IPS DF 4.7 (cell line): ENCODE results near the gene ACOD1.
"Not testable (repeated sequence)": the region's sequence is repeated elsewhere in the genome, so short reads cannot be mapped to it uniquely, and the experiment has no call there.

ENCODE experiments used
- DNase-seq: peaks from one replicate; pipeline ENCODE4 v3.0.0-alpha.2; 2013; ENCODE audit warnings: low spot score; ENCODE audit errors: extremely low read depth

The ACOD1 gene

GRCh38 chr13:76948149-76948548, at the start of gene ACOD1:
Gene ACOD1 (plus strand): TSS chr13:76948511. CDS start chr13:76948559, 48 bp downstream.
- no peak for DNase-seq

DNA sequence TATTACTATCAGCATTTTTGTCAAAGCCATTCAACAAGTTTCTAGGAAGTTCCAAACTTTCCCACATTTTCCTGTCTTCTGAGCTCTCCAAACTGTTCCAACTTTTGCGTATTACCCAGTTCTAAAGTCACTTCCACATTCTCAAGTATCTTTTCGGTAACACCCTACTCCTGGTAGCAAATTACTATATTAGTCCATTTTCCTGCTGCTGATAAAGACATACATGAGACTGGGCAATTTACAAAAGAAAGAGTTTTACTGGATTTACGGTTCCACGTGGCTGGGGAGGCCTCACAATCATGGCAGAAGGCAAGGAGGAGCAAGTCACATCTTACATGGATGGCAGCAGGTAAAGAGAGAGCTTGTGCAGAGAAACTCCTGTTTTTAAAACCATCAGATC, 49.2 kb upstream of the ACOD1 start:
- DNase-seq, result not testable (repeated sequence)

DNA sequence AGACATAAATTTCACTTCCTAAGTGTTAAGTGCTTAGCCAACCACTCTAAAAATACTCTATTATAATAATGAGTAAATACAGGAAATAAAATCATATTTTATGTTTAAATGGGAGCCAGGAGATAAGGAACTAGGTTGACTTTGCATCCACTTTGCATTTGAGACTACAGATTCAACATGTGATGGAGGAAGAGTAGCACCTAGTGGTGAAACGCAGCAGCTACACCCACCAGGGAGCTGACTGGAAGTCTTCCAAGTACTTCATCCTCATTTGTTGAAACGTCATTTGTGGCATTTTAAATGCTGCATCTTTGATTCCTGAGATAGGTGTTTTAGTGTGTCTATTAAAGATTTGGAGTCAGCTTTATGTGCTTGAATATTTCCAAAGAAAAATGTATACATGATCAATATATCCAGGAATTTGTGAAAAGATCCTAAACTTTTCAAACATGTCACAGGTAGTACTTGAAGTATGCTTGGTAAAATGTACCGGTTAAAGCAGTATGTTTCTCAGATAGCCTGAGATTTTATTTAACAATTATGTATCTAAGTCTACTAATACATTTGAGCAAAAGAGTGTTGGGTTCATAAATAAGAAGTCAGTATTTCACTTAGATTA, 44.7 kb upstream of the ACOD1 start:
- DNase-seq, result no peak

GRCh38 chr13:76904507-76904906, 43.8 kb upstream of the ACOD1 start:
- no peak for DNase-seq

DNA sequence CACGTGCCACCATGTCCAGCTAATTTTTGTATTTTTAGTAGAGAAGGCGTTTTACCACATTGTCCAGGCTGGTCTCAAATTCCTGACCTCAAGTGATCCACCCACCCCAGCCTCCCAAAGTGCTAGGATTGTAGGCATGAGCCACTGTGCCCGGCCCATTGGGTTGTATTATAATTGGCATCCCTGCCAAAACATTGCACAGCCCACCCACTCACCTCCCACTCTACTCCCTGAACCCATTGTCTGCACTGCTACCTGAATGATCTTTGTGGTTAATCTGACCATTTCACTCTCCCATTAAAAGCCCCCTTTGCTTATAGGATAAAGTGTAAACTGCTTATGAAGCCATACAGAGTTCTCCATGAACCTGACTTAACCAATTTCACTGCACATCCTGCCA, 35.8 kb upstream of the ACOD1 start:
- no peak for DNase-seq

GRCh38 chr13:76913898-76914297, 34.4 kb upstream of the ACOD1 start:
- no peak for DNase-seq

DNA sequence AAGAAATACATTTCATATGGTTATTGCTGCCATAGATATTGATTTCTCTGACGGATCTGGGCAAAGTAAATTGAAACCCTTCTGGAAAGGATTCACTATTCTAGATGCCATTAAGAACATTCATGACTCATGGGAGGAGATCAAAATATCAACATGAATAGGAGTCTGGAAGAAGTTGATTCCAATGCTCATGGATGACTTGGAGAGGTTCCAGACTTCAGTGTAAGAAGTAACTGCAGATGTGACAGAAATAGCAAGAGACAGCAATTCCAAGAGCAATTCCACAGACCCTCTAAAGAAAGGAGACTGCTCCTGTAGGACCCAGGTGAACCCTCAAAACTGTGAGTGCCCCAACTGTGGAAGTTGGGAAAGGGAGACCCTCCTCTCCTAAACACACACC, 31.2 kb upstream of the ACOD1 start:
- no peak for DNase-seq

DNA sequence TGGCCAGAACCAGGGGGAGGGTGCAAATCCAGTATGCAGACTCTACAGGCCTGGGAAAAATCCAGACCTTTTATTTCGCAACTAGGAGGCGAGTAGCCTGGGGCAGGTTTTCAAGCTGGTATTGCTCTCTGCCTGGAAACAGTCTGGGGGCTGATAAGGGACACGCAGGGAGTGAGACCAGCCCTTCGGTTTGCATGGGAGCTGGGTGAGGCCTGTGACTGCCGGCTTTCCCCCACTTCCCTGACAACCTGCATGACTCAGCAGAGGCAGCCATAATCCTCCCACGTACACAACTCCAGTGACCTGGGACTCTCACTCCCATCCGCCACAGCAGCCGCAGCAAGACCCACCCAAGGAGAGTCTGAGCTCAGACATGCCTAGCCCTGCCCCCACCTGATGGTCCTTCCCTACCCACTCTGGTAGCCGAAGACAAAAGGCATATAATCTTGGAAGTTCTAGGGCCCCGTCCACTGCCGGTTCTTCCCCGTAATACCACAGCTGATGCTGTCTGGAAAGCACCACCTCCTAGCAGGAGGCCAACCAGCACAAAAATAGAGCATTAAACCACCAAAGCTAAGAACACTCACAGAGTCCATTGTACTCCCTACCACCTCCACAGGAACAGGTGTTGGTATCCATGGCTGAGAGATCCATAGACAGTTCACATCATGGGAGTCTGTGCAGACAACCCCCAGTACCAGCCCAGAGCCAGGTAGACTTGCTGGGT, 30.4 kb upstream of the ACOD1 start:
- not testable (repeated sequence) for DNase-seq

DNA sequence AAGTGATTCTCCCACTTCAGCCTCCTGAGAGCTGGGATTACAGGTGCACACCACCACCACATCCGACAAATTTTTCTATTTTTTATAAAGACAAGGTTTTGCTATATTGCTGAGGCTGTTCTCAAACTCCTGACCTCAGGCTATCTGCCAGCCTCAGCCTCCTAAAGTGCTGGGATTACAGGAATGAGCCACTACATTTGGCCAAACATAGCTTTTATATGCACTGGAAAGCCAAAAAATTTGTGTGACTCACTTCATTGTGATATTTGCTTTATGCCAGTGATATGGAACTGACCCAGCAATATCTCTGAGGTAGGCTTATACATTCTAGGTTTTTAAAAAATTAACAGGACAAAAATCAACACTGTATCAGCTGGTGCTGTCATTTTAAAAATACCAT, 26.8 kb upstream of the ACOD1 start:
- no peak for DNase-seq

GRCh38 chr13:76925115-76925514, 23.2 kb upstream of the ACOD1 start:
- no peak for DNase-seq

DNA sequence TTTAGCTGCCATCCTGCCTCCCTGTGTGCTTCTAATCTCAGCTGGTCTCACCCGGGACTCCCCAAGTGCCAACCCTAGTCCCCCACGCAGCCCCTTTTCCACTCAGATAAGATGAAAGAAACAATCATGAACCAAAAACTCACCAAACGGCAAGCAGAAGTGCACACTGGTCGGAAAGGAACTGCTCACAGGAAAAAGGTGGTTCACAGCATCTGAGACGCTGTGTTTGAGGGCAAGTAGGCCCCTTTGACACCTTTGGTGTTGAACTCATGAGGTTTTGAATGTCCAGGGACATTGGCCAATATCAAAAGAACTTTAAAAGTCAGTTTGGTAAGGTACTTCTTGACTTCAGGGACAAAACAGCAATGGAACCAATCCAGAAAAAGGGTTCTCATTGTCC, 20.4 kb upstream of the ACOD1 start:
- no peak for DNase-seq

- no peak for DNase-seq
Observed at GRCh38 chr13:76928456-76928855, 19.9 kb upstream of the ACOD1 start.

DNA sequence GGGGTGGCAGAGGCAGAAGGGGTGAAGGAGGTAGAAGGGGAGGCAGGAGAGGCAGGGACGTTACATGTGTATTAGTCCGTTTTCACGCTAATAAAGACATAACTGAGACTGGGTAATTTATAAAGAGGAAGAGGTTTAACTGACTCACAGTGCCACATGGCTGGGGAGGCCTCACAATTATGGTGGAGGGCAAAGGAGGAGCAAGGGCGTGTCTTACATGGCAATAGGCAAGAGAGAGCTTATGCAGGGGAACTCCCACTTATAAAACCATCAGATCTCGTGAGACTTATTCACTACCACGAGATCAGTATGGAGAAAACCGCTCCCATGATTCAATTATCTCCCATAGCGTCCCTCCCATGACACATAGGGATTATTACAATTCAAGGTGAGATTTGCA, 19.0 kb upstream of the ACOD1 start:
- DNase-seq, result no peak

GRCh38 chr13:76929851-76930374, 18.4 kb upstream of the ACOD1 start:
- DNase-seq, result no peak

- no peak for DNase-seq
Observed at GRCh38 chr13:76932076-76932475, 16.2 kb upstream of the ACOD1 start.

DNA sequence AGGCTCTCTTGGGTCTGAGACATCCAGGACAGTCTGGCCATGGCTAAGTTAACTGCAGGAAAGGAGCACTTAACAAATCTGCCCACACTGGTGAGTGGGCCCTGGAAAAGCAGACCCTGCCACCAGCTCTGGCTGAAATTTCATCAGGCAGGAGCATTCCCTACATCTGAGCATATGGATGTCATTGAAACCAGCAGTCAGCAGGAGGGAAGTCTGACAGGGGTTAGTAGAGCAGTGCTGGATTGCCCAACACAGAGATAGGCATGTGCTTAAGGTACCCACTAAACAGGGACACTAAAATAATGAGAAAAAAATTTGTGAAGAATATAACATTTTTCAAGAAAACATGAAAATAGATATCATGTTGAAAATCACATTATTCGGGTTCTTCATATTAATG, 13.6 kb upstream of the ACOD1 start:
- DNase-seq, result no peak

DNA sequence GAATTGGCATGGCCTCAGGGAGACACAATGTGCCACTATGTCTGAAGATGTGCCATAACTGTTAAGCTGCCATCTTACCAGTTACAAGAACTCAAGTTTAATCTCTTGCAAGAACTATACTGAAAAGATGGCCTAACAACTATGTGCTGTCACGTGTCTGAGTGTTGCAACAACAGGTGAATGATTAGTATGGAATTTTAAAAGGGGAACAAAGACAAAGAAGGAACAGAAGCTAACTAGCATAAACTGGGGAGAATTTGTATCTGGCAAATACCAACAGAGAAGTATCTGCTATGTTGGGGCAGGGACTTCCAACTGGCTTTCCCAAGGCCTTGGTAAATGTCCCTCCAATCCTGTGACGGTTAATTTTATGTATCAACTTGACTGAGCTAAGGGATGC, 11.5 kb upstream of the ACOD1 start:
- DNase-seq, result no peak

DNA sequence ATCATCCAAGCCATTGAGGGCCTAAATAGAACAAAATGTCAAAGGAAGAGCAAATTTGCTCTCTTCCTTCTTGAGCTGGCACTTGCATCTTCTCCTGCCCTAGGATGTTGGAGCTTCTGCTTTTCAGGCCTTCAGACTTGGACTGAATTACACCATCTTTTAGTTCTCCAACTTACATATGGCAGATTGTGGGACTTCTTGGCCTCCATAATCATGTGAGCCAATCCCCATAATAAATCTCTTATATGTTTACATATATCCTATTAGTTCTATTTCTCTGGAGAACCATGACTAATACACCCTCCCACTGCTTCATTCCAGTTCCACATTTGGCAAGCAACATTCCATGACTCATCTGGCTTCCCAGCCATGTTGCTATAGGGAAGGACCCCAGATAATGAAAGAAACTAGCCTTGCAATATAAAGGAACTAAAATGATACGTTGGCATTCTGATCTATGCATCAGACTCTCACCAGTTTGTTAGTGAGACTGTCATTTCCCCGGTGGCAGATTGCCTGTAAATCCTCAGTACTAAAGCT, 11.0 kb upstream of the ACOD1 start:
- DNase-seq, result no peak

GRCh38 chr13:76939215-76939614, 9.1 kb upstream of the ACOD1 start:
- DNase-seq, result no peak

DNA sequence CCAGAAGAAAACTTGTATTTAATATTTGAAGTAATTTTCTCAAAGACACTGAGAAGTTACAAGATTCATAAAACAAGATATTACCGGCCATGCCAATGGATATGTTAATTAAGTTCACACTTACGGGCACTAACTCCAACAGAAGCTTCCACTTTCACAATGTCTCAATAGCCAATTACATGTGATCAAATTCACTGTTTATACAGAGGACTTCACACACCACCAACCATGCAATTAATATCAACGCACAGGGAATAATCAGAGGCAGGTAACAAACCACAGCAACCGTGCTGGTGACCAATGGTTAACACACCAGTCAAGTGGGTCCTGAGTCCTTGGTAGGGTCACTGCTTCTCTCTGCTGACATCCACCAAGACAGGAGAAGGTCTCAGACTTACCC, 5.9 kb upstream of the ACOD1 start:
- DNase-seq, result no peak

GRCh38 chr13:76943646-76944045, 4.7 kb upstream of the ACOD1 start:
- no peak for DNase-seq

- no peak for DNase-seq
Observed at GRCh38 chr13:76944456-76944855, 3.9 kb upstream of the ACOD1 start.

- no peak for DNase-seq
Observed at GRCh38 chr13:76950101-76950500, 1.8 kb downstream of the ACOD1 start.
